Cardiac muscle cell (in vitro differentiated cells and primary cell): ENCODE data around the gene FNDC11. TPM values are rescaled to one million over a fixed set of nuclear protein-coding genes. Genes with fewer than 3 reads are reported as not detected.
"Not testable (repeated sequence)": the region's sequence is repeated elsewhere in the genome, so short reads cannot be mapped to it uniquely, and the experiment has no call there.

Experiments
- DNase-seq, 2 donors: peaks; one replicate each; pipeline versions ENCODE4 v3.0.0 to v3.0.0-alpha.2; 2010 to 2017; ENCODE audit warnings: low read depth in 1 of 2, low spot score in 1 of 2
- H3K27ac ChIP-seq: fragments of 200-600 bp; sonication (generic); 2 replicates; pipeline ENCODE4 v1.5.1; 2016
- H3K27me3 ChIP-seq: fragments of 200-600 bp; sonication (generic); 2 replicates; pipeline ENCODE4 v1.6.0; 2016; ENCODE audit warnings: control low read depth
- H3K36me3 ChIP-seq: fragments of 200-600 bp; sonication (generic); 2 replicates; pipeline ENCODE4 v1.5.1; 2016; ENCODE audit warnings: control low read depth
- H3K4me1 ChIP-seq: fragments of 200-600 bp; sonication (generic); 2 replicates; pipeline ENCODE4 v1.8.1; 2017; ENCODE audit warnings: low read depth, mild to moderate bottlenecking, mixed run types
- H3K4me3 ChIP-seq: fragments of 200-600 bp; sonication (generic); 2 replicates; pipeline ENCODE4 v1.5.1; 2016; ENCODE audit warnings: mild to moderate bottlenecking
- H3K9me3 ChIP-seq: fragments of 200-600 bp; sonication (generic); 2 replicates; pipeline ENCODE4 v1.5.1; 2017; ENCODE audit warnings: low read depth, mild to moderate bottlenecking, control low read depth
- polyA plus RNA-seq: library from polyadenylated mRNA; unstranded; fragments of >200 nt; fragmentation: Nextera tagmentation; extraction: Ambion mirVana; gene quantifications from 2 replicates; pipeline ENCODE4 v1.2.1, GENCODE V29; 2016
- total RNA-seq: library from RNA; depleted of rRNA; stranded (reverse); fragments of >200 nt; gene quantifications from 2 replicates; pipeline ENCODE4 v1.2.3, GENCODE V29; 2016
- TF ChIP-seq, protein P1 (sequence below): IDR thresholded peaks from 2 replicates; pipeline ENCODE4 v1.5.1; 2012; ENCODE audit warnings: low read depth, mild to moderate bottlenecking, low read length

FNDC11 gene
- total and polyA plus RNA-seq, 2 experiments from 2014 or later, result 0.09 to 3.4 TPM

DNA sequence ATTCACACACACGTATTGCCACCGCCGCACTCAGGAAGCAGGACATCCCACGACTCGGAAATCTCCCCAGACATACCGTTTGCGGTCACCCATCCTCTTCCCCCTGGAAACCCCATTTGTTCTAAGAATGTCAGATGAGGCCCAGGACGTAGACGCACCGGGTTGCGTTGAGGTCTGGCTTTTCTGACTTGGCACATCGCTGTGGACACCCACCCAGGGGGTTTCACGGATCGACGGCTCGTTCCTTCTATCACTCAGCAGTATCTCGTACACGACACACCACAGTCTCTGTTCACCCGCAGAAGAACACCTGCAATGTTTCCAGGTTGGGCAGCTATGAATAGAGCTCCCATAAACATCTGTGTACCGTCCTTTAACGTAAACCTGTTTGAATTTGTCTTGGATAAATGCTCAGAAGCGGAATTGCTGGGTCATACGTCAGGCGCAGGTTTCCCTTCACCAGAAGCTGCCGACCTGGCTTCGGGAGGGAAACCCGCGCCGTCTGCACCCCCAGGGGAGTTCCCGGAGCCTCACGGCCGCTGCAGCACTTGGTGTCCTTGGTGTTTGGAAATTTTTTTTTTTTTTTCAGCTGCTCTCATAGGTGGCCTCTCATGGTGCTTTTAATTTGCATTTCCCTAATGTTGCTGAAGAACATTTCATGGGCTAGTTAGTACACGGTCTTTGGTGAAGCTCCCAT is 45.7 kb upstream of the FNDC11 start:
- TF ChIP-seq, protein P1, sequence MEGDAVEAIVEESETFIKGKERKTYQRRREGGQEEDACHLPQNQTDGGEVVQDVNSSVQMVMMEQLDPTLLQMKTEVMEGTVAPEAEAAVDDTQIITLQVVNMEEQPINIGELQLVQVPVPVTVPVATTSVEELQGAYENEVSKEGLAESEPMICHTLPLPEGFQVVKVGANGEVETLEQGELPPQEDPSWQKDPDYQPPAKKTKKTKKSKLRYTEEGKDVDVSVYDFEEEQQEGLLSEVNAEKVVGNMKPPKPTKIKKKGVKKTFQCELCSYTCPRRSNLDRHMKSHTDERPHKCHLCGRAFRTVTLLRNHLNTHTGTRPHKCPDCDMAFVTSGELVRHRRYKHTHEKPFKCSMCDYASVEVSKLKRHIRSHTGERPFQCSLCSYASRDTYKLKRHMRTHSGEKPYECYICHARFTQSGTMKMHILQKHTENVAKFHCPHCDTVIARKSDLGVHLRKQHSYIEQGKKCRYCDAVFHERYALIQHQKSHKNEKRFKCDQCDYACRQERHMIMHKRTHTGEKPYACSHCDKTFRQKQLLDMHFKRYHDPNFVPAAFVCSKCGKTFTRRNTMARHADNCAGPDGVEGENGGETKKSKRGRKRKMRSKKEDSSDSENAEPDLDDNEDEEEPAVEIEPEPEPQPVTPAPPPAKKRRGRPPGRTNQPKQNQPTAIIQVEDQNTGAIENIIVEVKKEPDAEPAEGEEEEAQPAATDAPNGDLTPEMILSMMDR, result no peak
- H3K27ac ChIP-seq, result no peak overlapping the region
- no peaks in the 10 kb centered on the region for H3K27me3 ChIP-seq
- no peaks in the 10 kb centered on the region for H3K4me1 ChIP-seq
- no peak overlapping the region for H3K4me3 ChIP-seq
- no peaks in the 10 kb centered on the region for H3K9me3 ChIP-seq
- H3K36me3 ChIP-seq, result no peaks in the 10 kb centered on the region
- no peak for DNase-seq

DNA sequence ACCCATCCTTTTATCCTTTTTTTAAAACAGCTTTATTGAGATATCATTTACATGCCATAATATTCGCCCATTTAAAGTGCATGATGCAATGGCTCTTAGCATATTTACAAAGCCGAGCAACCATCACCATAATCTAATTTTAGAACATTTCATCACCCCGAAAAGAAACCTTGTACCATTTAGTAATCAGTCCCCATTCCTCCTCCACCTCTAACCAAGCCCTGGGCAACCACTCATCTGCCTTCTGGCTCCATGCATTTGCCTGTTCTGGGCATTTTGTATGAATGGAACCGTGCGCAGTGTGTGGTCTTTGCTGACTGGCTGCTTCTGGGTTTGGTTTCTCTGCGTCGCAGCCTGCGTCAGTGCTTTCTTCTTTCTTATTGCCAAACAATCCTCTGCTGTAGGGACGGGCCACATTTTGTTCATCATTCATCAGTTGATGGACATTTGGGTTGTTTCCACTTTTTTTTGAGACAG is 44.8 kb upstream of the FNDC11 start:
- H3K9me3 ChIP-seq, result no peaks in the 10 kb centered on the region
- no peak overlapping the region for H3K4me3 ChIP-seq
- no peaks in the 10 kb centered on the region for H3K27me3 ChIP-seq
- DNase-seq, result no peak
- H3K27ac ChIP-seq, result no peak overlapping the region
- H3K4me1 ChIP-seq, result no peaks in the 10 kb centered on the region
- no peaks in the 10 kb centered on the region for H3K36me3 ChIP-seq
- TF ChIP-seq, protein P1, result no peak

DNA sequence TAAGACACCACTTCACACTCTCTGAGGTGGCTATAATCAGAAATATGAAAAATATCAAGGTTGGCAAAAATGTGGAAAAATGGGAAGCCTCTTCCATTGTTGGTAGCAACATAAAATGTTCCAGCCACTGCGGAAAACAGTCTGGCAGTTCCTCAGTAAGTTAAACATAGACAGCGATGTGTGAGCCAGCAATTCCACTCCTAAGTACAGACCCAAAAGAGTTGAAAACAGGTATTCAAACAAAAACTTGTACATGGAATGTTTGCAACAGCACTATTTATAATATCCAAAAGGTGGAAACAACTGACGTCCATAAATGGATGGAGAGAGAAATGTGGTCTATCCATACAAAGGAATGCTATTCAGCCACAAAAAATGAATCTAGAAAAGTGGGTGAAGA is 40.8 kb upstream of the FNDC11 start:
- H3K4me1 ChIP-seq, result no peaks in the 10 kb centered on the region
- no peaks in the 10 kb centered on the region for H3K36me3 ChIP-seq
- H3K4me3 ChIP-seq, result no peak overlapping the region
- no peaks in the 10 kb centered on the region for H3K27me3 ChIP-seq
- no peak overlapping the region for H3K27ac ChIP-seq
- no peak for DNase-seq
- no peaks in the 10 kb centered on the region for H3K9me3 ChIP-seq
- TF ChIP-seq, protein P1, result no peak

DNA sequence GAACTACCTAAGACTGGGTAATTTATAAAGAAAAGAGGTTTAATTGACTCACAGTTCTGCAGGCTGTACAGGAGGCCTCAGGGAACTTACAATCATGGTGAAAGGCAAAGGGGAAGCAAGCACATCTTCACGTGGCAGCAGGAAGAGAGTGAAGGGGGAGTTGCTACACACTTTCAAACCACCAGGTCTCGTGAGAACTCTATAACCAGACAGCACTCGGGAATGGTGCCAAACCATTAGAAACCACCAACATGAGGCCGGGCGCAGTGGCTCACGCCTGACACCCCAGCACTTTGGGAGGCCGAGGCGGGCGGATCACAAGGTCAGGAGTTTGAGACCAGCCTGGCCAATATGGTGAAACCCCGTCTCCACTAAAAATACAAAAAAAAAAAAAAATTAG is 39.4 kb upstream of the FNDC11 start:
- not testable (repeated sequence) for H3K4me1 ChIP-seq, H3K36me3 ChIP-seq, H3K4me3 ChIP-seq, H3K27ac ChIP-seq, H3K27me3 ChIP-seq, DNase-seq, H3K9me3 ChIP-seq

DNA sequence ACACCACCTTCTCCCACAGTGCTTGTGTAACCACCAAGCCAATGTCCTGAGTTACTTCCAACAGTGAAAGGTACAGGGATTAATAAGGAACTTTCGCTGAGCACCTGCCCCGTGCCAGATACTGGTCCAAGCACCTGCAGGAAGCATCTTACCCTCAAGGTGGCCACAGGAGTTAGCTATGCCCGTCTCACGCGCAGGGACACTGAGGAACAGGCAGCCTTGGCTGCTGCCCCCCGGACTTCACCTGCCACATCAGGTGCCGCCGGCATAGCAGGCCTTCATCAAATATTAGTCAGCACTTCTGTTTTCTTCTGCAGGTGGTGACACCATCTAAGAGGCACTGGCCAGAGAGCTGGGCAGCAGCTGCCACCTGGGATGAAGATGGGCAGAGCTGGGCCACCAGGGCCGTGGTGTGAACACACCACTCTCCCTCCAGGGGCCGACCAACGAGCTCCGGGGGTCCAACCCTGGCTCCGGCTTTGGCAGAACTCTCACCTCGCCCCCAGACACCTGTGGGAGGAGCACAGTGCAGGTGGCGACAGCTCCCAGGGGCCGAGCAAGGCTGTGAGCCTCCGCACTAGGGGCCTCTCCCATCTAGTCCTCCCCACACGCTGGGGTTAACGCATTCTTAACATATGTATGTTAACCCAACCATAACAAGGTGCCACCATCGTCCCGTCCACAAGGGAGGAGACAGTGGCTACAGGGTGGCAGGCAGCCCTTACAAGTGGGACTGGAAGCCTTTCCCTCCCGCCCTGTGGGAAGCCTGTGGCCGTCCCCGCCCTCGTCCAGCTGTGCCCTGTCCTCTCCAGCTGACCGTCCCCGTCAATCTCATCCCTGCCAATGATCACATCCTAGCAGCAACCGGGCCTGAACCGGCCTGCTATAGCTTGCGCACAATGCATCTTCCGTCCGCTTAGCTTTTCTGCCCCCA is 36.3 kb upstream of the FNDC11 start:
- Histone ChIP-seq H3K36me3 (peaks cover 6% of the 10 kb centered on the region), H3K4me3 (no peak overlapping the region), H3K27me3 (no peaks in the 10 kb centered on the region), H3K27ac (no peak overlapping the region), H3K9me3 (no peaks in the 10 kb centered on the region), H3K4me1 (peaks cover 11% of the 10 kb centered on the region)
- TF ChIP-seq, protein P1, result no peak
- DNase-seq, result no peak

DNA sequence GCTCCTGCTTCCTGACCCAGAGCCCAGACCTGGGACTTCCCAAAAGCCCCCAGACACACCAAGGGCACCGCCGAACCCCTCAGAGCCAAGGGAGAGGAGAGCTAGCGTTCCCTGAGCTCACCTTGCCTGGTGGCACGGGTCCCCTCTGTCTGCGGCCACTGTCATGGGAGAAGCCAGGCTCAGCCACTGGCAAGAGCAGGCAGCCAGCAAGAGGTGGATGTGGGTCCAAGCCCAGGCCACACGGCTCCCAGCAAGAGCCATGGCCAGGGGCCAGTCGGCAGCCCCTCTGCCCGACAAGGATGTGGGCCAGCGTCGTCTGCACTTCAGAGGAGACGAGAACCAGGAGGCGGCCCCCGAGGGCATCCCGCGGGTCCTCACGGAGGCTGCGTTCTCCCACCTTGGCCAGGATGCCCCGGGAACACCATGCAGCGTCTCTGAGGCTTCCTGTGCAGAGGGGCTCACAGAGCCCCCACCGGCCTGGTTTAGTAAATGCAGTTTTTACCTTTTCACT is 35.6 kb upstream of the FNDC11 start:
- Histone ChIP-seq H3K9me3 (no peaks in the 10 kb centered on the region), H3K27ac (no peak overlapping the region), H3K4me1 (peaks cover 11% of the 10 kb centered on the region), H3K4me3 (no peak overlapping the region), H3K36me3 (peaks cover 10% of the 10 kb centered on the region), H3K27me3 (no peaks in the 10 kb centered on the region)
- DNase-seq, result no peak
- TF ChIP-seq, protein P1, result no peak
